Osteoblast (primary cell): Measurements from ENCODE around the gene PTPRE. TPM values are rescaled to one million over a fixed set of nuclear protein-coding genes. Genes with fewer than 3 reads are reported as not detected.

ENCODE experiments used
- DNase-seq: peaks from one replicate; pipeline ENCODE4 v3.0.0; 2011; ENCODE audit warnings: low spot score, mixed read lengths; ENCODE audit not compliant: insufficient read length; ENCODE audit errors: missing footprints
- H2AFZ ChIP-seq: 2 replicates; pipeline ENCODE4 v1.6.0; 2011; ENCODE audit warnings: mild to moderate bottlenecking, low read length
- H3K27ac ChIP-seq: 2 replicates; pipeline ENCODE4 v1.5.1; 2011; ENCODE audit warnings: mild to moderate bottlenecking, low read depth, low read length, moderate library complexity
- H3K27me3 ChIP-seq: 2 replicates; pipeline ENCODE4 v1.6.0; 2012; ENCODE audit warnings: mild to moderate bottlenecking, control low read depth, inconsistent platforms, low read length, moderate library complexity; ENCODE audit not compliant: insufficient read depth
- H3K36me3 ChIP-seq: 2 replicates; pipeline ENCODE4 v1.5.1; 2011; ENCODE audit warnings: mild to moderate bottlenecking, low read length, control low read depth, moderate library complexity; ENCODE audit not compliant: insufficient read depth
- H3K4me1 ChIP-seq: 2 replicates; pipeline ENCODE4 v1.5.1; 2011; ENCODE audit warnings: mild to moderate bottlenecking, low read length, control low read depth, moderate library complexity; ENCODE audit not compliant: insufficient read depth
- H3K4me2 ChIP-seq: 2 replicates; pipeline ENCODE4 v1.6.0; 2011; ENCODE audit warnings: mild to moderate bottlenecking, low read length; ENCODE audit not compliant: insufficient read depth
- H3K4me3 ChIP-seq: fragments of 200-600 bp; sonication (generic); 3 replicates; pipeline ENCODE4 v1.5.1; 2012; ENCODE audit warnings: mild to moderate bottlenecking, low read length, inconsistent platforms; ENCODE audit not compliant: insufficient read depth
- H3K79me2 ChIP-seq: 2 replicates; pipeline ENCODE4 v1.6.0; 2012; ENCODE audit warnings: mild to moderate bottlenecking, low read length, control low read depth, inconsistent platforms; ENCODE audit not compliant: insufficient read depth
- H3K9me3 ChIP-seq: 2 replicates; pipeline ENCODE4 v1.5.1; 2011; ENCODE audit warnings: low read depth, low read length, control low read depth
- H4K20me1 ChIP-seq: 2 replicates; pipeline ENCODE4 v1.6.0; 2012; ENCODE audit warnings: mild to moderate bottlenecking, low read length, control low read depth; ENCODE audit not compliant: insufficient read depth
- total RNA-seq: library from RNA; depleted of rRNA; stranded (reverse); fragments of >200 nt; gene quantifications from 2 replicates; pipeline ENCODE4 v1.2.3, GENCODE V29; 2012
- TF ChIP-seq, protein P1 (sequence below): IDR thresholded peaks from 2 replicates; pipeline ENCODE4 v1.5.1; 2011; ENCODE audit warnings: mild to moderate bottlenecking, low read depth, low read length, moderate library complexity; ENCODE audit errors: extremely low read depth

PTPRE gene
- total RNA-seq, 1 donor, result 9.0 TPM

DNA sequence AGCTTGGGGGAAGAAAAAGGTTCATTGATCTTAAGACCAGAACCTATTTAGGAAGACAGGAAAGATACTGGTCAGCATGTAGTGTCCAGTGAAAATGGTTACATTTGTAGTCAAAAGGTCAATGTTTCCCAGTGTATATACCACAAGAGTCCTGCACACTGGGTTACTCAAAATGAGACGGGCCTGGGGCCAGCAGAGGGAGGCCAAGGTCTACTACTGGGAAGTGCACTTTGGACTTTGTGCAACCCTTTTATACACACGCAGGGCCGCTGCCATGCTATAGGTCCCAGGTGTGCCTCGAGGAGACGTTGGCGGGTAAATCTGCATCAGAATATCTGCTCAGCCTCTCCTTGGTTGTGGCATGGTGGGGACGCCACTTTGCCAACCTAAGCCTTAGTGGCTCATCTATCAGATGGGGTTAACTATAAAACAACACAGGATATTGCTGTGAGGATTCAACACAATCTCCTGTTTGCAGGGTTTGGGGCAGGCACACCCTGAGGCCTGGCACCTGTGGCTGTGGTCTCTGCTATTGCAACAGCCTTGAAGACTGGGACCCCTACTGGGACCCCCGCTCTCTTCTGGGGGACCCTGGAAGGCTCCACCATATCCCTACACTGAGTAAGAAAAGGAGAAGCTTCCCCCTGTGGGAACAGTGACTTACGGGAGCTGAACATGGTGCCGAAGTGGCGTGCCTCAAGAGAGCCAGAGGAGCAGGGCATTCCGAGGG lies 33.9 kb upstream of the PTPRE start:
- H3K4me3 ChIP-seq, result no peak overlapping the region
- no peak overlapping the region for H3K4me2 ChIP-seq
- TF ChIP-seq, protein P1, sequence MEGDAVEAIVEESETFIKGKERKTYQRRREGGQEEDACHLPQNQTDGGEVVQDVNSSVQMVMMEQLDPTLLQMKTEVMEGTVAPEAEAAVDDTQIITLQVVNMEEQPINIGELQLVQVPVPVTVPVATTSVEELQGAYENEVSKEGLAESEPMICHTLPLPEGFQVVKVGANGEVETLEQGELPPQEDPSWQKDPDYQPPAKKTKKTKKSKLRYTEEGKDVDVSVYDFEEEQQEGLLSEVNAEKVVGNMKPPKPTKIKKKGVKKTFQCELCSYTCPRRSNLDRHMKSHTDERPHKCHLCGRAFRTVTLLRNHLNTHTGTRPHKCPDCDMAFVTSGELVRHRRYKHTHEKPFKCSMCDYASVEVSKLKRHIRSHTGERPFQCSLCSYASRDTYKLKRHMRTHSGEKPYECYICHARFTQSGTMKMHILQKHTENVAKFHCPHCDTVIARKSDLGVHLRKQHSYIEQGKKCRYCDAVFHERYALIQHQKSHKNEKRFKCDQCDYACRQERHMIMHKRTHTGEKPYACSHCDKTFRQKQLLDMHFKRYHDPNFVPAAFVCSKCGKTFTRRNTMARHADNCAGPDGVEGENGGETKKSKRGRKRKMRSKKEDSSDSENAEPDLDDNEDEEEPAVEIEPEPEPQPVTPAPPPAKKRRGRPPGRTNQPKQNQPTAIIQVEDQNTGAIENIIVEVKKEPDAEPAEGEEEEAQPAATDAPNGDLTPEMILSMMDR, result no peak
- H4K20me1 ChIP-seq, result no peaks in the 10 kb centered on the region
- no peaks in the 10 kb centered on the region for H3K79me2 ChIP-seq
- H3K9me3 ChIP-seq, result no peaks in the 10 kb centered on the region
- no peak overlapping the region for H2AFZ ChIP-seq
- no peaks in the 10 kb centered on the region for H3K4me1 ChIP-seq
- no peaks in the 10 kb centered on the region for H3K27me3 ChIP-seq
- DNase-seq, result no peak
- no peaks in the 10 kb centered on the region for H3K36me3 ChIP-seq
- H3K27ac ChIP-seq, result no peak overlapping the region

DNA sequence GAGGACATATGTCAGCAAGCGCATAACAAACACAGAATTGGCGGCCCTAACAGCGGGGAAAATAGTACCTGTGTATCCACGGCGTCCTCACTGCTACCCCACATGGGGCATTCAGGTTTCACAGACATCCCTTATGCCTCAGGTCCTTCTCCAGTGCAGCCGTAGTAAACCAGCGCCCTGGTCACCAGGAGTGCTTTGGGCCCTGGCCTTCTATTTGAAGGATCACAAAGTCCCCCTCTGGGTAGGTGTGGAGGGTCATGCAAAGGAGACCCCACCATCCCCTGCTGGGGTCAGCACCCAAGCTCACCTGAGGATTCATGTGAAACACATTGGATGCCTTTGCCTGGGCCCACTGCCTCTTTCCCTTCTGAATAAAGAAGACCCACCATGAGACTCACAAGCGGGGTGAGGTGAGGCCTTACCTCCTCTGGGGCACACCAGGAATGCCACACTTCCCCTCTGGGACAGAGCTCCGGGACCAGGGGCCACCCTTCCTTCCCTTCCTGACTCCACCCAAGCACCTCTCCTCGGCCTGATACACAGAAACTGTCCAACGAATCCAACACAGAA lies 32.9 kb upstream of the PTPRE start:
- Histone ChIP-seq H3K27me3 (no peaks in the 10 kb centered on the region), H3K4me1 (no peaks in the 10 kb centered on the region), H3K9me3 (no peaks in the 10 kb centered on the region), H2AFZ (no peak overlapping the region), H4K20me1 (no peaks in the 10 kb centered on the region), H3K4me3 (no peak overlapping the region), H3K36me3 (no peaks in the 10 kb centered on the region), H3K4me2 (no peak overlapping the region), H3K79me2 (no peaks in the 10 kb centered on the region), H3K27ac (no peak overlapping the region)
- no peak for DNase-seq
- TF ChIP-seq, protein P1, result no peak

DNA sequence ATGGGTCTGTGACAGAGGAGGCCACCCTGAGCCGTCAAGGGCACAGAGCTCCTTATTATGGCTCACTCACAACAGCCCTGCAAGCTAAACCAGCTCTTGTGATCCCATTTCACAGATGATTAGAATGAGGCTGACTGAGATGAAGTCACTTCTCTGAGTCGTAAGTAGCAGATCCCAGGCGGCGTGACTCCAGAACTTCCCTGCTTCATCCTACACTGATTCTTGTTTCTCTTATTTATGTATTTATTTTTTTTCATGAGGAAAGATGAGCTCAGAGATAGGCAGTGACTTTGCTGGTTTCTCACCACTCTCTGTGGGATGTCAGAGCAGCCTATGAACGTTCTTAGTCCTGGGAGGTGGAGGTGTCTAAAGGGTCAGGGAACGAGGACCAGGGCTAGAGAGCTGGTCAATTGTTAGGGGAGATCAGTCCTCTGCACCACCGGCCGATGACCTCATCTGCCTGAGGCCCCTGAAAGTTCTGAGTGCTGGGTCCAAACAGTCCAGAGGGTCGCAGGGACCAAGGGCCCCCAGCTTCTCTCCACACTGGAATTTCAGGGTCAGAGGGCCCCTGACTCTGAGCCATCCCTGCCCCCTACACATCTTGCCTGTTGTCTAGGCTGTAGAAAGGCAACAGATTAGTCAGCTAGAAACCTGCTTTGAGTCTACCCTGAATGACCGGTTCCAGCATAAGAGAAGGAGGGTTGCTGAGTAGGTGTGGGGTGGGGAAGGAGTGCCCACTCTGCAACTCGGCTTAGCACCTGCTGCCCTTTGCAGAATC lies 32.0 kb upstream of the PTPRE start:
- Histone ChIP-seq H3K27me3 (no peaks in the 10 kb centered on the region), H3K79me2 (no peaks in the 10 kb centered on the region), H3K4me1 (no peaks in the 10 kb centered on the region), H2AFZ (no peak overlapping the region), H3K36me3 (no peaks in the 10 kb centered on the region), H3K9me3 (no peaks in the 10 kb centered on the region), H3K4me2 (no peak overlapping the region), H4K20me1 (no peaks in the 10 kb centered on the region), H3K27ac (no peak overlapping the region), H3K4me3 (no peak overlapping the region)
- DNase-seq, result no peak
- TF ChIP-seq, protein P1, result no peak

DNA sequence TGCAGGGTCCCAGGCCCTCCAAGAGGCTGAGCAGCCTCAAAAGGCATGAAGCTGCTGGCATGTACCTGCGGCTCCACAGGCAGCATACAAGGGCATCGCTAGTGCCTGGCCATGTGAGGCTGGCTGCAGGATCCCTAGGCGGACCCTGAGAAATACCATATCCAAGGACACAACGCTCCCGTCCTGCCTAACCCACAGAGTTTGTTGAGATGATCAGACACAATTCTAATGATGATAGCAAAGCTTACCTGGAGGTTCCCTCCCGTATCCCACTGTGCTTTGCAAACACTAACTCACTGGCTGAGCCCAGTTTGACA lies 31.5 kb upstream of the PTPRE start:
- TF ChIP-seq, protein P1, result no peak
- no peak overlapping the region for H3K4me2 ChIP-seq
- no peak for DNase-seq
- no peak overlapping the region for H3K27ac ChIP-seq
- H3K9me3 ChIP-seq, result no peaks in the 10 kb centered on the region
- no peaks in the 10 kb centered on the region for H3K27me3 ChIP-seq
- H2AFZ ChIP-seq, result no peak overlapping the region
- no peaks in the 10 kb centered on the region for H3K79me2 ChIP-seq
- H3K4me3 ChIP-seq, result no peak overlapping the region
- H4K20me1 ChIP-seq, result no peaks in the 10 kb centered on the region
- H3K4me1 ChIP-seq, result no peaks in the 10 kb centered on the region
- H3K36me3 ChIP-seq, result no peaks in the 10 kb centered on the region
